Fibroblast of mammary gland (primary cell): ENCODE results near the gene CHCHD3.
"Not testable (repeated sequence)": the region's sequence is repeated elsewhere in the genome, so short reads cannot be mapped to it uniquely, and the experiment has no call there.

Source experiments
- DNase-seq: peaks from one replicate; pipeline ENCODE4 v3.0.0-alpha.2; 2010; ENCODE audit warnings: low read depth
- H3K4me3 ChIP-seq: 2 replicates; pipeline ENCODE4 v1.5.1; 2011; ENCODE audit warnings: low read depth, mild to moderate bottlenecking, low read length, moderate library complexity; ENCODE audit not compliant: control insufficient read depth
- TF ChIP-seq, protein P1 (sequence below): conservative IDR thresholded peaks from 2 replicates; pipeline ENCODE4 v1.5.1; 2011; ENCODE audit warnings: low read depth, low read length, inconsistent platforms; ENCODE audit not compliant: control insufficient read depth, insufficient read depth

The CHCHD3 gene

DNA sequence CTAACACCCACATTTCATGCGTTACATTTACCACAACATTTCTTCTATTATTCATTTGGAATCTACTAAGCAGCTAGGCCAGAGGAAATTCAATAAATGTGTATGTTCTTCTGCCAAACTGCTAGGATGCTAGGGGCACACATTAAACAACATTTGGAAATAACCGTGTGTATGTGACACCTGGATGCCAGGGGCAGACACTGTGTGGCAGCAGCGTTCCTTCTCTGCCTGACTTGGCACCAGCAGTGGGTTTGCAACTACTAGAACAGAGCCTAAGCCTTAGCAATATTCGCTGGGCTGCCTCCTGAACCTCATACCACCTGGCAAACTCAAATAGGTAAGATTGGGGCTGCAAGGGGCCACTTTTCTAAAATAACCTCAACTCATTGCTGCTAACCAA lies 182.1 kb downstream of the CHCHD3 start:
- TF ChIP-seq, protein P1, sequence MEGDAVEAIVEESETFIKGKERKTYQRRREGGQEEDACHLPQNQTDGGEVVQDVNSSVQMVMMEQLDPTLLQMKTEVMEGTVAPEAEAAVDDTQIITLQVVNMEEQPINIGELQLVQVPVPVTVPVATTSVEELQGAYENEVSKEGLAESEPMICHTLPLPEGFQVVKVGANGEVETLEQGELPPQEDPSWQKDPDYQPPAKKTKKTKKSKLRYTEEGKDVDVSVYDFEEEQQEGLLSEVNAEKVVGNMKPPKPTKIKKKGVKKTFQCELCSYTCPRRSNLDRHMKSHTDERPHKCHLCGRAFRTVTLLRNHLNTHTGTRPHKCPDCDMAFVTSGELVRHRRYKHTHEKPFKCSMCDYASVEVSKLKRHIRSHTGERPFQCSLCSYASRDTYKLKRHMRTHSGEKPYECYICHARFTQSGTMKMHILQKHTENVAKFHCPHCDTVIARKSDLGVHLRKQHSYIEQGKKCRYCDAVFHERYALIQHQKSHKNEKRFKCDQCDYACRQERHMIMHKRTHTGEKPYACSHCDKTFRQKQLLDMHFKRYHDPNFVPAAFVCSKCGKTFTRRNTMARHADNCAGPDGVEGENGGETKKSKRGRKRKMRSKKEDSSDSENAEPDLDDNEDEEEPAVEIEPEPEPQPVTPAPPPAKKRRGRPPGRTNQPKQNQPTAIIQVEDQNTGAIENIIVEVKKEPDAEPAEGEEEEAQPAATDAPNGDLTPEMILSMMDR: peak; percentile 1
- DNase-seq: no peak
- H3K4me3 ChIP-seq: no peak overlapping the region

DNA sequence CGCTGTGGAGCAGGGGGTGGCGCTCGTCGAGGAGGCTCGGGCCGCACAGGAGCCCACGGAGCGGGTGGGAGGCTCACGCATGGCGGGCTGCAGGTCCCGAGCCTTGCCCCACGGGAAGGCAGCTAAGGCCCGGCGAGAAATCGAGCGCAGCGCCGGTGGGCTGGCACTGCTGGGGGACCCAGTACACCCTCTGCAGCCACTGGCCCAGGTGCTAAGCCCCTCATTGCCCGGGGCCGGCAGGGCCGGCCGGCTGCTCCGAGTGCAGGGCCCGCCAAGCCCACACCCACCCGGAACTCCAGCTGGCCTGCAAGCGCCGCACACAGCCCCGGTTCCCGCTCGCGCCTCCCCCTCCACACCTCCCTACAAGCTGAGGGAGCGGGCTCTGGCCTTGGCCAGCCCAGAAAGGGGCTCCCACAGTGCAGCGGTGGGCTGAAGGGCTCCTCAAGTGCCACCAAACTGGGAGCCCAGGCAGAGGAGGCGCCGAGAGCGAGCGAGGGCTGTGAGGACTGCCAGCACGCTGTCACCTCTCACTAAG lies 183.2 kb downstream of the CHCHD3 start:
- DNase-seq, H3K4me3 ChIP-seq: not testable (repeated sequence)

DNA sequence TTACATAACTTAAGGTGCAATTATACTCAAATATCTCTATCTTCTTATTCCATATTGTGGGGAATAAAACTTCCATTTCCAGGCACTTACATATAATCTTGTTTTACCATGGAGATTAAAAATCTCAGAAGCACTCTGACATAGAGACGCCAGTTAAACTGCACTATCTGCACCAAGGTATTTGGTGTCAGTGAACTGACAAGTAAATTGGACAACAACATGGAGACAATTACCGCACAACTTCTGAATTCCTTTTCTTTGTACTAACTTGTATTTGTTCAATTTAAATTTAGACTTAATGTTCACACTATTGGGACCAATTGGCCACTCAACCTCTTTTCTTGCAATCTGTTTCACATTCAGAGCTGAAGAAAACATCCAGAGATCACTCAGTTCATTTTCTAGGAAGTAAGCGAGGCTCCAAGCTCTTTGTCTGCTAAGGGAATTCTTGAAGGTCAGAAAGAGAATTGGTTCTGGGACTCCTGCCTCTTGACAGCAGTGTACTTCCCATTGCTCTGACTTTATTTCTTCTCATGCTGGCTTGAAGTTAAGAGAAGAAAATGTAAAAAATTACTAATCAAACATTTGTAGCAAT lies 184.7 kb downstream of the CHCHD3 start:
- DNase-seq: no peak
- TF ChIP-seq, protein P1: no peak
- H3K4me3 ChIP-seq: no peak overlapping the region

DNA sequence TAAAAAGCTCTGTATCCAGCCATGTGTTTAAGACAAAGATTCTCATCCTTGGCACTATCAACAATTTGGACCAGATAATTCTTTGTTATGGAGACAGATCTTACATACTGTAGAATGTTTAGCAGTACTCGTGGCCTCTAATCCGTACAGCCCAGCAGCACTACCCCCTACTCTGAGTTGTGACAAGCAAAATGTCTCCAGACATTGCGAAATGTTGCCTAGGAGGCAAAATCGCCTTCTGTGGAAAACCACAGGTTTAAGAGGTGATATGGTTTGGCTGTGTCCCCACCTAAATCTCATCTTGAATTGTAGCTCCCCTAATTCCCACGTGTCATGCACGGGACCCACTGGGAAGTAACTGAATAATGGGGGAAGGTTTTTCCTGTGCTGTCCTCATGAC lies 186.7 kb downstream of the CHCHD3 start:
- DNase-seq: no peak
- no peak overlapping the region for H3K4me3 ChIP-seq
- TF ChIP-seq, protein P1: no peak

DNA sequence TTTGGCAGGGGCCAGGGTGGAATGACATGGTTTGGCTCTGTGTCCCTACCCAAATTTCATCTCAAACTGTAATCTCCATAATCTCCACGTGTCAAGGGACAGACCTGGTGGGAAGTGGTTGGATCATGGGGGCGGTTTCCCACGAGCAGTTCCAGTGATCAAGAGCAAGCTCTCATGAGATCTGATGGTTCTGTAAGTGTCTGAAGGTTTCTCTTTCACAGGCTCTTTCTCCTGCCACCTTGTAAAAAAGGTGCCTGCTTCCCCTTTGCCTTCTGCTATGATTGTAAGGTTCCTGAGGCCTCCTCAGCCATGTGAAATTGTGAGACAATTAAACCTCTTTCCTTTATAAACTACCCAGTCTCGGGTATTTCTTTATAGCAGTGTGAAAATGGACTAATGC lies 188.3 kb downstream of the CHCHD3 start:
- no peak for DNase-seq
- TF ChIP-seq, protein P1: no peak
- H3K4me3 ChIP-seq: no peak overlapping the region

DNA sequence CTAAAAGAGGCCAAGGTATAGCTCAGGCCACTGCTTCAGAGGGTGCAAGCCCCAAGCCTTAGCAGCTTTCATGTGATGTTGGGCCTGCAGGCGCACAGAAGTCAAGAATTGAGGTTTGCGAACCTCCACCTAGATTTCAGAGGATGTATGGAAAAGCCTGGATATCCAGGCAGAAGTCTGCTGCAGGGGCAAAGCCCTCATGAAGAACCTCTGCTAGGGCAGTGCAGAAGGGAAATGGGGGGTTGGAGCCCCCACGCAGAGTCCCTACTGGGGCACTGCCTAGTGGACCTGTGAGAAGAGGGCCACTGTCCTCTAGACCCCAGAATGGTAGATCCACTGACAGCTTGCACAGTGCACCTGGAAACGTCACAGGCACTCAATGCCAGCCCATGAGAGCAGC lies 189.1 kb downstream of the CHCHD3 start:
- H3K4me3 ChIP-seq, DNase-seq: not testable (repeated sequence)

DNA sequence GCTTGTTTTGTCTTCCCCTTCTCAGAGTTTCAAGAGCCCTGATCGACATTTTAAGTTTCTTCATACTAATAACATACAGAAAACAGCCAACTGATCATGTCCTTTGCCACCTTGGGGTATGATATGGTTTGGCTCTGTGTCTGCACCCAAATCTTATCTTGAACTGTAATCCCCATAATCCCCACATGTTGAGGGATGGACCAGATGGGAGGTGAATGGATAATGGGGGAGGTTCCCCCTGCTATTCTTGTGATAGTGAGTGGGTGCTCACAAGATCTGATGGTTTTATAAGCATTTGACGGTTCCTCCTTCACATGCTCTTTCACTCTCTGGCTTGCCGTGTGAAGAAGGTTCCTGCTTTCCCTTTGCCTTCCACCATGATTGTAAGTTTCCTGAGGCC lies 190.3 kb downstream of the CHCHD3 start:
- H3K4me3 ChIP-seq: no peak overlapping the region
- TF ChIP-seq, protein P1: no peak
- DNase-seq: no peak
